HUES64 (cell line): ENCODE data around the gene SURF6.
A peak's percentile ranks its signal among the peaks of the same experiment; 100 is the strongest.

Source experiments
- H3K27ac ChIP-seq: 2 replicates; pipeline ENCODE4 v1.7.0; 2013; ENCODE audit warnings: low read depth, low read length, inconsistent platforms
- H3K27me3 ChIP-seq: 2 replicates; pipeline ENCODE4 v1.6.1; 2013; ENCODE audit warnings: mild to moderate bottlenecking, low read length; ENCODE audit not compliant: insufficient read depth
- H3K36me3 ChIP-seq: 2 replicates; pipeline ENCODE4 v1.6.1; 2013; ENCODE audit warnings: mild to moderate bottlenecking, low read length; ENCODE audit not compliant: insufficient read depth
- H3K4me1 ChIP-seq: 2 replicates; pipeline ENCODE4 v1.6.1; 2013; ENCODE audit warnings: mild to moderate bottlenecking, low read length, moderate library complexity; ENCODE audit not compliant: insufficient read depth
- H3K4me3 ChIP-seq: 2 replicates; pipeline ENCODE4 v1.5.1; 2013; ENCODE audit warnings: mild to moderate bottlenecking, low read length, moderate library complexity
- H3K9ac ChIP-seq: 2 replicates; pipeline ENCODE4 v1.6.1; 2013; ENCODE audit warnings: mild to moderate bottlenecking, low read depth, low read length
- H3K9me3 ChIP-seq: 2 replicates; pipeline ENCODE4 v1.6.1; 2013; ENCODE audit warnings: low read depth, low read length; ENCODE audit not compliant: insufficient read depth
- WGBS: fragments of 150-250, 120-280 bp; methylation state at CpG from one replicate; pipeline ENCODE4 v1.1.7; 2013; ENCODE audit warnings: missing lambda C conversion rate; 5-methylcytosine and 5-hydroxymethylcytosine counted together

Gene SURF6

DNA sequence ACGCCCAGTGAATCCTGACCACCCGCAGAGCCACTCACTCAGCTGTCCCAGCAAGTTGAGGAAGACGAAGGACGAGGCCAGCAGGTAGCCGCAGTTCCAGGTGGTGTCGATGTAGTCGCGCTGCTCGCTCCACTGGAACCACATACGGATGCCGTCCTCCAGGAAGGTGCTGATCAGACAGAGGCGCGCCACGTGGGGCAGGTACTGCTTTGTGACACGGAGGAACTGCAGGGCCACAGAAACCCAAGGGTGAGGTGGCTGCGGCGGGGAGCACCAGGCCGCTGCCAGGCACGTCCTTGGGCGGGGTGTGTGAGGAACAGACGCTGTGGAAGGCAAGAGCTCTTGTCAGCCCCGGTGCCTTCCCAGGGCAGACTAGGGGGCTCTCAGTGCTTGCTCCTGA is 31.2 kb upstream of the SURF6 start:
- no peaks in the 10 kb centered on the region for H3K9me3 ChIP-seq
- no peak overlapping the region for H3K27ac ChIP-seq
- no peaks in the 10 kb centered on the region for H3K4me1 ChIP-seq
- H3K36me3 ChIP-seq: peaks cover 84% of the 10 kb centered on the region
- no peak overlapping the region for H3K4me3 ChIP-seq
- no peaks in the 10 kb centered on the region for H3K27me3 ChIP-seq
- WGBS: 95% methylated on average over 22 of the region's 22 CpGs
- no peak overlapping the region for H3K9ac ChIP-seq

DNA sequence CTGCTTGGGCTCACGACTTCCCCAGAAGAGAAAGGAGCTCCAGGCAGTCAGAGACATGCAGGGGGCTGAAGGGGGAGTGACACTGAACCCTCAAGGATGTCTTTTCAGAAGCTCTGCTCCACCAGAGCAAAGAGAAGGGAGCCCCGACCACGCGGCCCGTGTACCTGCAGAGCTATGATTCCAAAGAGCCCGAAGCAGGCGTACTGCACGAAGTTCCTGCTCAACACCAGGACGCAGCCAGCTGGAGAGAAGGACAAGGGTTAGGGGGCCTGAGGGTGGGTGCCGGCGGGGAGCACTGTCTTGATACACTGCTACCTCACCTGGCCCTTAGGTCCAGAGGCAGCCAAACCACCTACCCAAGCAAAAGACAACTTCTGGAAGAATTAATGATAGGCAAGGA is 30.4 kb upstream of the SURF6 start:
- Histone ChIP-seq H3K27me3 (no peaks in the 10 kb centered on the region), H3K9me3 (no peaks in the 10 kb centered on the region), H3K36me3 (peaks cover 89% of the 10 kb centered on the region), H3K9ac (no peak overlapping the region), H3K4me3 (no peak overlapping the region), H3K27ac (no peak overlapping the region), H3K4me1 (no peaks in the 10 kb centered on the region)
- 97% methylated on average over 11 of the region's 11 CpGs for WGBS

DNA sequence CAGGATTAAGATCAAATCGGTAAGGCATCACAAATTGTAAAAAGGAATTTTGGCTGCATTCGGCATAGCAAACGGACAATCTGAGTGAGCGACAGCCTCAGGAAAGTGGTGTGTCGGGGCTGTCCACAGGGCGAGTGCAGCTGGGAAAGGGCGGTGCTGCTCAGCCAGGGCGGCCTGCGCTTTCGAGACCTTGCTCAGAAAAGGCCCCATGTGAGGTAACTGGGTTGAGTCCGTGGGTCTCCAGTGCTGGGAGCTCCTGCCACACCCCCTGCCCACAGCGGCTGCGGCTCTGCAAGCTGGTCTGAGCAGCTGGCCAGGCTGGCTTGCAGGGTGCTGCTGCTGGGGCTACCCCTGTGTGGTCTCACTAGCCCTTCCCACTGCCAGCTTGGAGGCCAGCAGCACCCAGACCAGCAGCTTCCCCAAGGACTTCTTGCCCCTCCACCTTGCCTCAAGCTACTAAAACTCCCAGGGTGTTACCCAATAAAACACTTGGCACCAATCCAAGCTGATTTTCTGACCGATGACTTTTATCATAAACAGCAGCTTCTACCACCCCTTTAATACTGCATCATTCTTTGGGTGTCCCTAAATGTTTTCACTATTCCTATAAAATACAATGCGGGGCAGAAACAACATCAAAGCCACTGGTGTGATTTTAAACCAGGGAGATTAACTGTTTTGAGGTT is 26.5 kb upstream of the SURF6 start:
- H3K9ac ChIP-seq: no peak overlapping the region
- H3K27ac ChIP-seq: no peak overlapping the region
- no peak overlapping the region for H3K4me3 ChIP-seq
- H3K4me1 ChIP-seq: peaks cover 3% of the 10 kb centered on the region; the same call in 1 of the 2 replicates
- H3K9me3 ChIP-seq: no peaks in the 10 kb centered on the region
- 92% methylated on average over 15 of the region's 15 CpGs for WGBS
- peaks cover 89% of the 10 kb centered on the region for H3K36me3 ChIP-seq
- H3K27me3 ChIP-seq: no peaks in the 10 kb centered on the region

DNA sequence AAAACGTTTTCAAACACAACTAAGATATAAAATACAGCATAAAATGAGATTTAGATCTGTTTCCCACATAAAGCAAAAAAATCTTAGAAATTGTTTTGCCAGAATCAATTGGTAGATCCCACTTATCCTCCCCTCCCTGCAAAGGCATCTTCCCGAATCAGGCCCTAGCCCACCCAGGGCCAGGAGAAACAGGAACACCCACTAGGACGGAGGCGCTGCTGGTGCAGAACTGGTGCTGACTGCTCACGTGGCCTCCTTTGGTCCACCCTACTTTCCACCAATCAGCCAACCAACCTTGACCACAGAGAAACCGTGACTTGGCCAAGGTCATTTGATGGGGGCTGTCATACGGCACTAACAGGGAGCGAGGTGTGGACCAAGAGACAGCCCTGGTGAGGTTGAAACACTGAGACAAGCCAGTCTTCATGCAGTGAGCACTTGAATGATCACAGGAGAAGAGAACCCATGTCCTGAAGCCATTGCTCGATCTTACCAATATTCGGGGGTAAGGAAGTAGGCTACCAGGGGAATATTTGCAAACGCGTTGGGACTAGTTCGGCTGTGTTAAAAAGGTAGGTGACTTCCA is 25.6 kb upstream of the SURF6 start:
- Histone ChIP-seq H3K4me3 (no peak overlapping the region), H3K9me3 (no peaks in the 10 kb centered on the region), H3K27ac (no peak overlapping the region), H3K9ac (no peak overlapping the region), H3K27me3 (no peaks in the 10 kb centered on the region), H3K36me3 (peaks cover 82% of the 10 kb centered on the region), H3K4me1 (peaks cover 7% of the 10 kb centered on the region)
- WGBS: 92% methylated on average over 13 of the region's 13 CpGs

DNA sequence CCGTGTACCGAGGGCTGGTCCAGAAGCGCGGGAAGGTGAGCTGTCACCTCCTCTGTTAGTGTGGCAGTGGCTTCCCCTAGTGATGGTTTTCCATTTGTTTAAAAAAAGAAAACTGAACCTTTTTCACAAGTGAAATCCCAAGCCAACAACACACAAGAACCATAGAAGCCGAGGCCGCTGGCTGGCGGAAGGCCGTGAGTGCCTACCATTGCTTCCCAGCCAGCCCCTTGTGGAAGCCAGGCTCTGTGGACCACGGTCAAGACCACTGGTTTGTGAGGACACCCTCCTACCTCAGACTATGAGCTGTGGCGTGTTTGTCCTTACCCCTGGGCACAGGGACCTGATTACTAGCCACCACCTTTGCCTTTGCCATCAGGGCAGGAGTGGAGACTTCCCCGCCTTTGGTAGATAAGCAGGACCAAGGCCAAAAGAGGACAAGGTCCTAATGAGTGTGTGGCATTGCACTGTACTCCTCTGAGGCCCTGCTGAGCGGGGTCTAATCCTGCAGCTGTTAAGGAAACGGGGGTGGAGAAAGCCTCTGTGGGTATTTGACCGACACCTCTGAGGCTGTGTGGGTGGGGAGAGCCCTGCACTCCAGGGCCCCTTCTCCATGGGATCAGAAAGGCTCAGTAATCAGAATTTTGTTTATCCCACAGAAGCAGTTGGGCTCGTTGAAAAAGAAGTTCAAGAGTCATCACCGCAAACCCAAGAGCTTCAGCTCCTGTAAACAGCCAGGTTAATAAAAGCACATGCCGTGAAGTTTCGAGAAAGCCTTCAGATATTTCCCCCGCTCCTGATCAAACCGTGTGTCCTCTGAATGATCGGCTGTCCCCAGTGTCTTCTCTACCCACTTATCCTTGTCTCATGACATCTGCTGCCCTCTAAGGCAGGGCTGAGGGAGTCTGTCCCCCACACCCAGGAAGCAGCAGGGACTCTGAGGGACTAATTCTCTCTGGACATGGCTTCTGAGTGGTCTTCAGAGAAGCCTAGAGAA is 24.7 kb upstream of the SURF6 start:
- WGBS: 94% methylated on average over 21 of the region's 21 CpGs
- Histone ChIP-seq H3K4me1 (peaks cover 7% of the 10 kb centered on the region), H3K36me3 (peaks cover 73% of the 10 kb centered on the region), H3K9ac (no peak overlapping the region), H3K4me3 (no peak overlapping the region), H3K27ac (no peak overlapping the region), H3K9me3 (no peaks in the 10 kb centered on the region), H3K27me3 (no peaks in the 10 kb centered on the region)

DNA sequence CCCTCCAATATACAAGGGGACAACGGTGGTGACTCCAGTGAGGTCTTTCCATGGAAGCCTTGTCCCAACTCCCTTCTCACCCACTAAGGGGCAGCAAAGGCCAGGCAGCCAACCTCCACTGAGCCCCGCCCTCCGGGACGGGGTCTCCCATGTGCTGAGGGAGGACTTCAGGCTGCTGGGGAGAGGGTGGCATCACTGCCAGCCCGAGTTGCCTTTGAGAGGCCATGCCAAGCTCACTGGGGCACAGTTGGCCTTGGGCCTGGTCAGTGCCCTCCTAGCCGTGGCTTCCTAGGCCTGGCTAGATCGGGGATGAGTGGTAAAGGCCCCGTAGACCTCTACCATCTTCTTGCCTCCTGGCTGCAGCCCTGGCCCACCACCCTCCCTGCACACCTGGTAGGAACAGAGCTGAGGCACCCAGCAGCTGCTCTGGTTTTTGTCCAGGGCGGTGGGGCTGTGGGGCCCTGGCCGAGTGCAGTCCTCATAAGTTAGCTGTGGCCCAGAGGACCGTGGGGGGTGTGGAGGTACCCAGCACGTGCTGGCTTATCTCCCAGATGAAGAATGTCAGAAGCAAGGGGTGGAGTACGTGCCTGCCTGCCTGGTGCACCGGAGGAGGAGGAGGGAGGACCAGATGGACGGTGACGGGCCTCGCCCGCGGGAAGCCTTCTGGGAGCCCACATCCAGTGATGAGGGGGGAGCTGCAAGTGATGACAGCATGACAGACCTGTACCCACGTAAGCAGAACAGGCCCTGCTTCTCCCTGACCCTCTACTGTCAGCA is 23.6 kb upstream of the SURF6 start:
- Histone ChIP-seq H3K36me3 (peaks cover 62% of the 10 kb centered on the region), H3K9ac (no peak overlapping the region)
- 87% methylated on average over 20 of the region's 20 CpGs for WGBS

DNA sequence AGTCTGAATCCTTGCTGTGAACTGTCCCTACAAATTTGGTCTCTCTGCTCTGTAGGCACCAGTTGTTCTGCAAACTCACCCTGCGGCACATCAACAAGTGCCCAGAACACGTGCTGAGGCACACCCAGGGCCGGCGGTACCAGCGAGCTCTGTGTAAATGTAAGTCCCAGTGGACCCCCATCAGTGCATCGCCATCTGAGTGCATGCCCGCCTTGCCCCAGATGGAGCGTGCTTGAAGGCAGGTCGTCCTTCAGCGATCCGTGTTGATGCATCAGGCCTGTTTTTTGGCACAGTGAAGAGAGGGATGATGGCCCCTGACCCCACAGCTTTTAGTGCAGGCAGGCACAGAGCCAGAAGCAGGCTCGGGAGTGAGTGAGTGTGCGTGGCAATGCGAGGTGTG is 21.7 kb upstream of the SURF6 start:
- Histone ChIP-seq H3K27ac (no peak overlapping the region), H3K9ac (peak overlapping the region; percentile 71; the same call in 1 of the 2 replicates), H3K4me1 (peaks cover 7% of the 10 kb centered on the region), H3K27me3 (no peaks in the 10 kb centered on the region), H3K36me3 (peaks cover 59% of the 10 kb centered on the region), H3K4me3 (peak overlapping the region; percentile 97), H3K9me3 (no peaks in the 10 kb centered on the region)
- 95% methylated on average over 14 of the region's 14 CpGs for WGBS

More for the DNA sequence above, 23.6 kb upstream of the SURF6 start:
- H3K4me1 ChIP-seq: peaks cover 7% of the 10 kb centered on the region
- no peak overlapping the region for H3K27ac ChIP-seq
- H3K27me3 ChIP-seq: no peaks in the 10 kb centered on the region
- no peaks in the 10 kb centered on the region for H3K9me3 ChIP-seq
- H3K4me3 ChIP-seq: no peak overlapping the region

DNA sequence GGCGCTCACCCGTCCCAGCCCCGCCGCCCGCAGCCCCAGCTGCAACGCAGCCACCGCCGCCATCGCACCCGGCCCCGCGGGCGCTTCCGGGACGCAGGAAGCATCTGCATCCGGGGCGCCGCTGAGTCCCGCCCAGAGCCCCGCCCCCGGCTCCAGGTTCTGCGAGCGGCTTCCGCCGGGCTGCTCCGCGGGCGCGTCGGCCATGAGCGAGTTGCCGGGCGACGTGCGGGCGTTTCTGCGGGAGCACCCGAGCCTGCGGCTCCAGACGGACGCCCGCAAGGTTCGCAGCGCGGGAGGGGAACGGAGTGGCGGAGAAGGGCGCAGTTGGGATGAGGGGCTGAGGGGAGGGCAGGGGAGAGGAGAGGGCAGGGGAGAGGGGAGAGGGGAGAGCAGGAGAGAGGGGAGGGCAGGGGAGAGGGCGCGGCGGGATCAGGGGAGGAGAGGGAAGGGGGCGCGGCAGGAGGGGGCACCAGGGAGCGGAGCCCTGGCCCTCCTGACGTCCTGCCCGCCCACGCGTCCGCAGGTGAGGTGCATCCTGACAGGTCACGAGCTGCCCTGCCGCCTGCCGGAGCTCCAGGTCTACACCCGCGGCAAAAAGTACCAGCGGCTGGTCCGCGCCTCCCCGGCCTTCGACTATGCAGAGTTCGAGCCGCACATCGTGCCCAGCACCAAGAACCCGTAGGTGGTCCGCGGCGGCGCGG is 20.6 kb upstream of the SURF6 start, which contains the start of the genes SURF1 and SURF2:
Gene SURF1, minus strand, starts transcription at position 97 of the 701 bp plus-strand sequence. Its CDS starts 34 bp downstream, at position 63.
Gene SURF2, plus strand, starts transcription at position 160 of the 701 bp plus-strand sequence. Its CDS starts 43 bp downstream, at position 203.
- H3K4me1 ChIP-seq: peaks cover 7% of the 10 kb centered on the region
- H3K36me3 ChIP-seq: peaks cover 58% of the 10 kb centered on the region
- WGBS: under 1% methylated on average over 78 of the region's 78 CpGs
- no peaks in the 10 kb centered on the region for H3K27me3 ChIP-seq
- peak within 1 kb of the TSS; percentile 95 for H3K9ac ChIP-seq
- no peaks in the 10 kb centered on the region for H3K9me3 ChIP-seq
- H3K4me3 ChIP-seq: peak within 1 kb of the TSS; percentile 97
- peak within 1 kb of the TSS; percentile 62 for H3K27ac ChIP-seq

DNA sequence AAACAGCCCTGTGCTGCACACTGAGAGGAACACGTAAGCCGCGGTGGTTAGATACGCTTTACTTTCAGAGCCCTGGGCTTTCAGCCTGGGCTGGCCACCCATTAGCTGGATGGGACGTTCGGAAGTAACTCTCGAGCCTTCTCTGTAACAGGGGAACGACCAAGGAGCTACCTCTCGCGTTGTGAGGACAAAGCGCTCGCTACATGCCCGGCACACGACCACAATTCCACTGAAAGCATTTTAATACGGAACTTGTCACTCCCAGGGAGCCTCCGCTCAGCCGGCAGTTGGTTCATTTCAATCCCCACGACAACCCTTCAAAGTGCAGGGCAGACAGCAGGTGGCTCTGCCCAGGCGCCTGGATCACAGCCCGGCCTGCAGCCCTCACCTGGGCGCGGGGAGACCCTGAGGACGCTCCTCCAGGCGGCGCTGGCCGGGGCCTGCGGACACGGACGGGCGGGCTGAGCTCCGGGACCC is 19.9 kb upstream of the SURF6 start:
- Histone ChIP-seq H3K27ac (peak overlapping the region; percentile 51), H3K4me1 (peaks cover 7% of the 10 kb centered on the region), H3K27me3 (no peaks in the 10 kb centered on the region), H3K36me3 (peaks cover 58% of the 10 kb centered on the region), H3K4me3 (peak overlapping the region; percentile 97), H3K9ac (peak overlapping the region; percentile 95), H3K9me3 (no peaks in the 10 kb centered on the region)
- WGBS: 1% methylated on average over 30 of the region's 31 CpGs

DNA sequence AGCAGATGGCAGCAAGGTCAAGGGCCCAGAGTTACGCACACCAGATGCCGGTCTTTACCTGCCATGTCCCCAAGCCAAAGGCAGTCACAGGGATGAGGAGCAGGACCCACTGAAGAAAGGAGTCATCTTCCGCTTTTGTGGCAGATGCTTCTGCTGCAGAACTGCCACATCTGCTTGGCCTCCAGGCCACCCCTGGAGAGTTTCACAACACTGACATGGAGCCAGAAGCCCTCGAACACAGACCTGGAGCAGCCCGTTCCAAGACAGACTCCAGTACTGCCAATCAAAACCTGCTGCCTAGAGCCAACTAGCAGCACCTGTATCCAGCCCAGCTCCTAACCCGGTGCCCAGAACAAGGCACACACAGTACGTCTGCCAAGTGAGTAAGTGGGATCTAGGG is 18.8 kb upstream of the SURF6 start:
- no peak overlapping the region for H3K27ac ChIP-seq

More for the DNA sequence above, 18.8 kb upstream of the SURF6 start:
- Histone ChIP-seq H3K4me3 (peak overlapping the region; percentile 97; the same call in 1 of the 2 replicates), H3K36me3 (peaks cover 59% of the 10 kb centered on the region), H3K27me3 (no peaks in the 10 kb centered on the region), H3K9ac (0 out of 2 replicates have a peak overlapping the region, but pooled peaks have one; percentile 1), H3K9me3 (no peaks in the 10 kb centered on the region), H3K4me1 (peaks cover 7% of the 10 kb centered on the region)
- 94% methylated on average over 7 of the region's 7 CpGs for WGBS
